K562 (cell line): ENCODE data around the gene HARS2.

Experiments
- BRF2 ChIP-seq: IDR thresholded peaks from 3 replicates; pipeline ENCODE4 v1.6.1; 2011; ENCODE audit warnings: borderline replicate concordance, mild to moderate bottlenecking; ENCODE audit not compliant: insufficient read length, insufficient read depth
- CBX5 ChIP-seq: IDR thresholded peaks from 2 replicates; pipeline ENCODE4 v1.6.1; 2014; ENCODE audit warnings: low read depth, borderline replicate concordance
- CBX8 ChIP-seq: fragments of 200-600 bp; sonication (generic); IDR thresholded peaks from 2 replicates; pipeline ENCODE4 v1.6.1; 2012; ENCODE audit warnings: borderline replicate concordance, mixed run types, low read depth, mild to moderate bottlenecking, moderate library complexity, mixed read lengths, low read length, control low read depth, inconsistent platforms; ENCODE audit not compliant: poor library complexity, severe bottlenecking; ENCODE audit errors: extremely low read depth
- CTCF ChIP-seq, 3 experiments: IDR thresholded peaks in 2 of 3; conservative IDR thresholded peaks in 1 of 3; 2 replicates each; pipeline ENCODE4 v1.5.1; 2011 to 2012; ENCODE audit warnings: low read length in 3 of 3, mild to moderate bottlenecking in 3 of 3, control low read depth in 2 of 3, improper control_type of control experiment in 1 of 3, inconsistent platforms in 1 of 3, low read depth in 1 of 3, mixed read lengths in 1 of 3, moderate library complexity in 1 of 3; ENCODE audit not compliant: insufficient read depth in 2 of 3
- ELK1 ChIP-seq: sonication (generic); formaldehyde crosslinking; IDR thresholded peaks from 2 replicates; pipeline ENCODE4 v1.8.1; 2022; ENCODE audit warnings: missing genetic modification reagents
- EP300 ChIP-seq: IDR thresholded peaks from 2 replicates; pipeline ENCODE4 v1.6.1; 2012; ENCODE audit warnings: low read length, improper control_type of control experiment
- GABPA ChIP-seq: fragments of 200-800 bp; sonication (Bioruptor generic); conservative IDR thresholded peaks from 2 replicates; pipeline ENCODE4 v1.6.1; 2016; ENCODE audit warnings: low read depth, missing genetic modification characterization, missing compliant biosample characterization
- JUN ChIP-seq, 2 experiments: sonication (generic) in 1 of 2; formaldehyde crosslinking in 1 of 2; IDR thresholded peaks; 2 replicates each; pipeline versions ENCODE4 v1.6.1 to v1.8.0; 2012 to 2022; ENCODE audit warnings: borderline replicate concordance in 2 of 2, mild to moderate bottlenecking in 2 of 2, improper control_type of control experiment in 1 of 2, low read depth in 1 of 2, low read length in 1 of 2, missing genetic modification reagents in 1 of 2
- KDM1A ChIP-seq, 2 experiments: fragments of 450-650 bp; IDR thresholded peaks; 2 replicates each; pipeline ENCODE4 v1.6.1; 2016; ENCODE audit warnings: mild to moderate bottlenecking in 2 of 2
- MIER1 ChIP-seq: fragments of 450-650 bp; IDR thresholded peaks from 2 replicates; pipeline ENCODE4 v1.6.1; 2016; ENCODE audit warnings: antibody characterized with exemption, mild to moderate bottlenecking, low read depth
- MXI1 ChIP-seq: IDR thresholded peaks from 2 replicates; pipeline ENCODE4 v1.6.1; 2011; ENCODE audit warnings: low read depth, mild to moderate bottlenecking, improper control_type of control experiment, low read length
- PRDM10 ChIP-seq: fragments of 450-650 bp; IDR thresholded peaks from 2 replicates; pipeline ENCODE4 v1.6.1; 2018; ENCODE audit not compliant: partially characterized antibody
- ZNF239 ChIP-seq: fragments of 250-450 bp; sonication (Bioruptor Pico); IDR thresholded peaks from 2 replicates; pipeline ENCODE4 v1.4.0; 2020; ENCODE audit warnings: mild to moderate bottlenecking

- TF ChIP-seq CTCF (IDR thresholded peaks at IDR 0.05 in 2 of 3, conservative IDR thresholded peaks at IDR 0.05 in 1 of 3; ENCODE audit: insufficient read depth in 2 of 3, low read depth in 1 of 3, low read length in 3 of 3) (no peak; a peak in 1 of 6 replicates), EP300 (peak; percentile 88), KDM1A (IDR thresholded peaks at IDR 0.05) (no peak), CBX5 (no peak), MXI1 (0 out of 2 replicates have a peak, but pooled peaks have one; percentile 5), ELK1 (no peak), BRF2 (no peak), PRDM10 (peak; percentile 18), CBX8 (no peak), GABPA (tag) (no peak), ZNF239 (CRISPR knock-in tag) (no peak), JUN (IDR thresholded peaks at IDR 0.05; ENCODE audit: borderline replicate concordance, low read depth, low read length) (peak; percentile 83), JUN (CRISPR knock-in tag; IDR thresholded peaks at IDR 0.05; ENCODE audit: borderline replicate concordance) (0 out of 2 replicates have a peak, but pooled peaks have one; percentile 41), MIER1 (peak; percentile 74)
Measured at GRCh38 chr5:140725799-140726471, 34.7 kb downstream of the HARS2 start.
